Suprapubic skin (tissue), 3 donors: ENCODE data around the gene TBCE.

ENCODE experiments used
- POLR2A ChIP-seq, 2 donors: fragments of 450-650 bp; IDR thresholded peaks; one replicate each; pipeline ENCODE4 v1.6.1; 2017; ENCODE audit warnings: antibody characterized with exemption in 2 of 2, mild to moderate bottlenecking in 2 of 2, moderate library complexity in 2 of 2
- TF ChIP-seq, protein P1 (sequence below), 2 donors: fragments of 200-600 bp in 1 of 2; fragments of 450-650 bp in 1 of 2; sonication (generic) in 1 of 2; IDR thresholded peaks; one replicate each; pipeline ENCODE4 v1.5.1; 2016 to 2019; ENCODE audit warnings: antibody characterized with exemption in 2 of 2, mild to moderate bottlenecking in 1 of 2, moderate library complexity in 1 of 2

DNA sequence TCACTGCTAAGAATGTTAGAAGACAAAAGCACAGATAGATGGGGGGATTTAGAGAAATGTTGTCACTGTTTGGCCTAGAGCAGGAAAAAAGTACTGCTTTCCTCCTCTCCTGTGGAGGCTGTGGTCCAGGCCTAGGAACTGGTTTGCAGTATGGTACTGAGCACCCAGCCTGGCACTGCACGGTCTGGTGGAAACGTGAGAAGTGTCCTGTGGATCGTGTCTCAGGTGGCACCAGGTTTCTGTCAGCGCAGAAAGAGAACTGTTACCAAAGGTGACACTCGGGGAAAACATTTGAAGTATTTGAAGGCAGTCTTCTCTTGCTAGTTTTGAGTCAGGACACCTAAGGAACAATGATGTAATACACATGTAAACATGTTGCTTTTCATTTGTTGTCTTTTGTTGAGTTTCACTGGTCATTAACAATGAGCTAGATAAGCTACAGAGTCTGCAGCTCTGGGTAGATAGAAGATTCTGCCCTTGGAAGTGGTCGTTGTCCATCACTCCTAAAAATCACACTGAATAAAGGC is 74.0 kb downstream of the TBCE start:
- TF ChIP-seq, protein P1, sequence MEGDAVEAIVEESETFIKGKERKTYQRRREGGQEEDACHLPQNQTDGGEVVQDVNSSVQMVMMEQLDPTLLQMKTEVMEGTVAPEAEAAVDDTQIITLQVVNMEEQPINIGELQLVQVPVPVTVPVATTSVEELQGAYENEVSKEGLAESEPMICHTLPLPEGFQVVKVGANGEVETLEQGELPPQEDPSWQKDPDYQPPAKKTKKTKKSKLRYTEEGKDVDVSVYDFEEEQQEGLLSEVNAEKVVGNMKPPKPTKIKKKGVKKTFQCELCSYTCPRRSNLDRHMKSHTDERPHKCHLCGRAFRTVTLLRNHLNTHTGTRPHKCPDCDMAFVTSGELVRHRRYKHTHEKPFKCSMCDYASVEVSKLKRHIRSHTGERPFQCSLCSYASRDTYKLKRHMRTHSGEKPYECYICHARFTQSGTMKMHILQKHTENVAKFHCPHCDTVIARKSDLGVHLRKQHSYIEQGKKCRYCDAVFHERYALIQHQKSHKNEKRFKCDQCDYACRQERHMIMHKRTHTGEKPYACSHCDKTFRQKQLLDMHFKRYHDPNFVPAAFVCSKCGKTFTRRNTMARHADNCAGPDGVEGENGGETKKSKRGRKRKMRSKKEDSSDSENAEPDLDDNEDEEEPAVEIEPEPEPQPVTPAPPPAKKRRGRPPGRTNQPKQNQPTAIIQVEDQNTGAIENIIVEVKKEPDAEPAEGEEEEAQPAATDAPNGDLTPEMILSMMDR (IDR thresholded peaks at IDR 0.05), result no peak
- TF ChIP-seq POLR2A (IDR thresholded peaks at IDR 0.05), result no peak
